Erythroblast (primary cell): Measurements from ENCODE around the gene GLIS2.

Experiments
- GATA1 ChIP-seq: IDR thresholded peaks from 2 replicates; pipeline ENCODE4 v1.6.1; 2011; ENCODE audit warnings: low read depth, mild to moderate bottlenecking, control low read depth, low read length, moderate library complexity
- POLR2A ChIP-seq: IDR thresholded peaks from 2 replicates; pipeline ENCODE4 v1.6.1; 2011; ENCODE audit warnings: mild to moderate bottlenecking, low read length

GRCh38 chr16:4388271-4389021, 72.6 kb downstream of the GLIS2 start:
- TF ChIP-seq POLR2A (no peak), GATA1 (no peak)
